Stimulated activated naive CD4-positive, alpha-beta T cell (primary cell): Measurements from ENCODE around the gene HAUS3.
"Not testable (repeated sequence)": the region's sequence is repeated elsewhere in the genome, so short reads cannot be mapped to it uniquely, and the experiment has no call there.

Experiments used
- DNase-seq, 6 experiments: peaks; one replicate each; lab custom pipeline; 2025; lab: John Stamatoyannopoulos, UW

HAUS3 gene

DNA sequence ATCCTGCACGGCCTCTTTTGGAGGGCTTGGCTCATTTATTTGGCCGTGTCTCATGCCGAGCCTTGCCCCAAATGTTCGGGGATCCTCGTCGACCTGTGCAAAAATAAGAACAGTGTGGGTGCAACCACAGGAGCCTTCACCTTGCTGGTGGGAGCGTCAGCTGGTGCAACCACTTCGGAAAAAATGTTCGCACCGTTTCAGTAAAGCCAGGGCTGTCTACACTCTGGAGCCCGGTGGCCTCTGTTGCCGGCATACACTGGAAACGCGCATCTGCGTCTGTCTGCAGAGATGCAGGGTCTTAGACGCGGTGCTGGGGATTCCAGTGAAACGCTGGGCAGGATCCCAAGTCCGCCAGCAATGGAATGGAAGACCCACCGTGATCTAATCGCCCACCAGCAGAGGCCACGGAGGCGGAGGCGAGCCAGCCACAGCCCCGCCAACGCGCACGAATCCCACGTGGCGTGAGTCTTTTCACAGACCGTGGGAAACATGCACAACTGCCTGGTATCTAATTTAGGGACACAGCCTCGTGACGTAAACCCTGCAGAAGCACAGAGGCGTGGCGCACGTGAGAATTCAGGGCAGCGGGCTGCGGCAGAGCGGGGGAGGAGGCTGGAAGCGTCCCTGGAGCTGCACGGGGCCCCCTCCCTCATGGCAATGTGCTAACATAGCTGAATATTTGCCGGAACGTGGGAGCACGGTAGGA is 33.8 kb upstream of the HAUS3 start:
- no peak for DNase-seq

DNA sequence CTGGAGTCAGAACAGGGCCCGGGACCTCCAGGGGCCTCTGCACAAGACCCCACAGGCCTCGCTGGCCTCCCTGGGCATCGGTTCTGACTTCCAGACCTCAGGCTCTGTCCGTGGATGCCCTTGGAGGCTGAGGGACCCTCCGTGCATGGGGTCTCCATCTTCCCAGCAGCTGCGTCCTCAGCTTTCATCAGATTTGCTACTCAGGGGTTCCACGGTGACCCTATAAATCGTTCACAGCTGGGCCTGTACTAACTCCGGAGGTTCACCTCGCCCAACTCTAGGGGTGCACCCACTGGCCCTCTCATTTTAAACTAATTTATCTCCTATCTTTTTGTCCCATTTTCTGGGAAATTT is 33.1 kb upstream of the HAUS3 start:
- DNase-seq, result not testable (repeated sequence)

DNA sequence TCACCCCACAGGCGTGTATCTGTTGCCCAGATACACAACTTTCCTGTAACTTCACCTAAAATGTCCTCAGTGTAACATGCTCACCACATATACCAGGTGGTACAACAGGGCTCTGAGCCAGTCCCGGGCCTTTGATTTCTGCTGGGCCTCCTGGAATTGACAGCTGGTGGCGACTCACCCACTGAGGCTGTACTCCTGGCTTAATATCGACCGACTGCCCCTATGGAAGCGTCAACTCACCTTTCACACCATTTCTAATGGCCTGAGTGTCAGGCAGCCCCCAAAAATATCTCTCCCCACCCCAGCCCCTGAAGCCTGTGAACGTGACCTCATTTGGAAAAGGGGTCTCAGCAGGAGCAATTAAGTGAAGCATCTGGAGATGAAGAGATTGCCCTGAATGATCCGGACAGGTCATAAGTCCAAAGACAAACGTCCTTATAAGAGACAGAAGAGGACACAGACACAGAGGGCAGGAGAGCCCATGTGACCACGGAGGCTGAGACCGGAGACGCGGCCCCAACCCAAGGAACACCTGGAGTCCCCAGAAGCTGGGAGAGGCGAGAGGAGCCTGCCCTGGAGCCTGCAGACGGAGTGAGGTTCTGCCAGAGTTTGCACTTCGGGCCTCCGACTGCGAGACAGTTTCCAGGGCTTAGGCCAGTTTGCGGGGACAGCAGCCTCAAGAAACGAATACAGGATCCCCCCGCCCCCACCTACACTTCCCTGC is 32.6 kb upstream of the HAUS3 start:
- no peak for DNase-seq

DNA sequence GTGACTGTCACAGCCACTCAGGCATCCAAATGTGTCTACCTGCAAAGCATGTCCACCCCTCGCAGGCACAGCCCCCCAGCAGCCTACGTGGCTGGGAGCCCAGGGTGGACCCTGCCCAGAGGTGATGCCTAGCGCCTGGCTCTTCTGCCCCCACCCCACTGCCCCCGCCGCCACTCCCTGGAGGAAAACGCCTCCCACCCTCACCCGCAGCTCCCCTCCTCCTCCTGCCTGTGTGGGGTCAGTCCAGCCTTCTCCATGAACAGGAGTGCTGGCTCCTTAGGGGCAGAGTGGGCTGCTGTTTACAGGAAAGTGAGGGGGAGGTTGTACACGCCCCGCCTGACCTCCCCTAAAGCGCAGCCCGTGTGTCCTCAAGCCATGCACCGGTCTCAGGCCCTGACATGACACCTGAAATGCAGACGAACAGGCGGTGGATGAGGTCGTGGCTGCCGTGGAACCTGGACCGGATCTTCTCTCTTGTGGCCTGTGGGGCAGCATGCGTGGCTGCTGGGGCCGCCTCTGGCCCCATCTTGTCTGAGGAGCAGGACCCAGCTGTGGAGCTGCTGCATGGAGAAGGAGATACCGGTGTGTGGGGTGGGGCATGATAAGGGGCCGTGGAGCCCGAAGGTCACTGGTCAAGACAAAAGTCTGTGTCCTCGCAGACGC is 31.9 kb upstream of the HAUS3 start:
- DNase-seq, result no peak

DNA sequence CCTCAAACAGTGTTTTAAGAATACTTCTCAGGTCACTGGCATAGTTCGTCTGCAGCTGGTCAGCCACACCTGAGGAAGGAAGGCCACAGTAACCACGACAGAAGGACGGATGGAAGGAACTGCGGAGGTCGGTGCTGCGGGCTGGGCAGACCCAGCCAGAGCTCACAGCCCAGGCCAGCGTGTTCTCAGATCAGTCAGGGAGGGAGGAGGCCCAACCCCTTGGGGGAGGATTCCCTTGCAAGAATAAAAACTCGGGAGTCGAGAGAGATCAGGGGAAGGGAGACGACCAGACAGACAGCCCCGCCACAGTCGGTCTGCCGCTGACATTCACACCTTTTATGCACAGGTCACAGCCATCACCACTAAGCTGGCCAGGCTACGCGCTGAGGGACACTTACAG is 31.3 kb upstream of the HAUS3 start:
- DNase-seq, result no peak

DNA sequence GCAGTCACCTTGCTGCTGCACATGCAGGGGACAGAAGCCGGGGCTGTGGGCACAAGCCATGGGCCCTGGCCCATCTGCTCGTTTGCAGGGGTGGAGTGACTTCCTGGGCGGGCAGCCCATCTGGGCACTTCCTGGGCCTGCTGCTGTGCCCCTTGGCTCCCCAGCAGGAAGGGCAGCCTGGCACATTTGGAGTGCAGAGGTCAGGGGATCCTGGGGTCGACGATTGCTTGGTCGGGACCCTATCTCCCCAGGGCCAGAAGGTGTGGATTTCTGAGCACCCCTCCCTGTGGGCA is 30.9 kb upstream of the HAUS3 start:
- no peak for DNase-seq

DNA sequence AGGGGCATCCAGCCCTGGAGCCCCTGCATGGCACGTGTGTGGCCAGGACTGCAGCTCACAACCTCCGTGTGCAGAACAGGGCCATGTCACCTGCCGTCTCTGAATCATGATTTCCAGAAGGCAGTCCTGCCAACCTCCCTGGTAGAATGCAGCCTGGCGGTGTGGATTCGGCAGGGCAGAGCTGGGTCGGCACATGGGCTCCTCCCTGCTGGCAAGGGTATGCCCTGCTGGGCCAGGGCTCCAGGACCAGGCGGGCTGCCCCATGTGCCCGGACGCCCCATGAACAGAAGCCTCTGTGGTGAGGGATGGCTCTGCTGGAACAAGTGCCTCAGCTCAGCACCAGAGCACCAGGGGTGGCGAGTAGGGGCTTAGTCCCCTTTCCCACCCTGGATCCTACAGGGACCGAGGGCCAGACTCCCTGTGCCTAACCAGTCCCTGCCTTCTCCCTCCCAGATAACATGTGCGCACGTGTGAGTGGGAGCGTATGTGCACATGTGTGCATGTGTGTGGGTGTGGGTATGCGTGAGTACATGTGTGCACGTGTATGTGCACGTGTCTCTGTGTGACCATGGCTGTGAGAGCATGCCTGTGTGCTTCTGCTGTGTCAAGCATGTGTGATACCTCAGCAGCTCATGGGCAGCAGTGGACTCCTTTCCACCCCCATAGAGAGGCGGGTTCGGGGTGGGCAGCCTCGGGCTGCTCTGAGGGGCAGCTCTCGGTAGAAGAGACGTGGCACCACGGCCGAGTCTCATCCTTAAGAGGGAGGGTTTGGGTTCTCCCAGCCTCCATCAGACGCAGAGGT is 30.3 kb upstream of the HAUS3 start:
- DNase-seq, result no peak

DNA sequence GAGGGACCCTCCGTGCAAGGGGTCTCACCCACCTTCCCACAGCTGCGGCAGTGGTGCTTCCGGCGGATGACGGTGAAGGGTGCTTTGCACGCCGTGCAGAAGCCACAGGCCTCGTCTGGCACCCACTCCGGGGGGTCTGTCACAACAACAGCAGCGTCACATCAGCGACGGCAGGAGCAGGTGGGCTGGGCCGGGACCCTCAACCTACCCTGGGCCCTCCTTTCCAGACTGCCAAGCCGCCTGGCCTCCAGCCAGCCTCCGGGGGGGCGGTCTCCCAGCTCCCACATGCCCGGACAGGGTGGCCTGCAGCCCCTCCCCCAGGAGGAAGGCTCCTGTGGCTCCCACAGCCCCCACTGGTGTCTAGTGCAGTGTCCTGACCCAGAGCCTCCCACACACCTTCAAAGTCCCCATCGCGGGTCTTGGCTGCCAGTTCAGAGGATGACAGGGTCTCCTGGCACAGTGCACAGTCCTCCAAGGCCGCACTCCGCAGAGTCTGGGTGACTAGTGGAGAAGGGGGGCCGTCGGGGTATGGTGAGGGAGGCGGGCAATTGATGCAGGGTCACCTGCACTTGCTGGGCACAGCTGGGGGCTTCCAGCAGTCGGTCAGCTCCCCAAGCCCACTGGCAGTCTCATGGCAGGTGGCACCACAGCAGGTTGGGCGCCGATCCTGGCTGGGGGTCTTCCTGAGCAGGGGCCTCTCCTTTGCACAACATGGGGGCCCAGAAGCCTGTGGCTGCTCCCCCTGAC is 29.5 kb upstream of the HAUS3 start:
- no peak for DNase-seq

DNA sequence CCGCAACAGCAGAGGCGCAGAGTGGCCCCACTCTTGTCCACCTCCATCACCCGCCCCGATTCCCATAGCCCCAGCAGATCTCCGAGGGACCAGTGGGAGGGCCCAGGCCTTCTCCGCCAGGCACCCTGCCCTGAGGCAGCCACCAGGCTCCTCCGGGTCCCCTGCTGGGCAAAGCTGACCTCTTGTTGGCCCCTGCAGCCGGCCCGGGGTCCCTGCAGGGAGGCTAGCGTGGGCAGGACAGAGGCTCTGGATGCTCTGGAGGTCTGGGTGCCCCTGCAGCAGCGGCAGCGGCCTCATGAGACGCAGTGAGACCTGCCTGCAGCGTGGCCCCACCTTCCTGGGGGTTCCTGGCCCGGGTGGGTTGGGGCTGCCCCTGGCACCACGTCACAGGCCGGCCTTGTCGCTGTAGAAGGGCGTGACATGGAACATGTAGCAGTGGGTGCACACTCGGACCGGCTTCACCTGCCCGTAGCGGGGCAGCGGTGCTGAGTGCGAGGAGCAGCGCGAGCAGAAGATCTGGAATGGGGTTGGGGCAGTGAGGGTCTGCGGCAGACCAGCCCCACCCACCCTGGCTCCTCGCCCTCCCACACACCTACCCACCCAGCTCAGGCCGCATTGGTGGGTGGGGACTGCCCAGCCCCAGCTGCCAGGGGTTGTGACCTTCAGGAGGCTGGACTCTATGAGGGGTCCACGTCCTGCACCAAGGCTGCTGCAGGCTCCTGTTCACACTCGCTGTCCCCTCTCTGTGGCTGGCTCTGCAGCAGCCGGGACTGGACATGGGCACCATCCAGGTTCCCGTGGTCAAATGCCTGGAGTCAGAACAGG is 28.6 kb upstream of the HAUS3 start:
- DNase-seq, result no peak

DNA sequence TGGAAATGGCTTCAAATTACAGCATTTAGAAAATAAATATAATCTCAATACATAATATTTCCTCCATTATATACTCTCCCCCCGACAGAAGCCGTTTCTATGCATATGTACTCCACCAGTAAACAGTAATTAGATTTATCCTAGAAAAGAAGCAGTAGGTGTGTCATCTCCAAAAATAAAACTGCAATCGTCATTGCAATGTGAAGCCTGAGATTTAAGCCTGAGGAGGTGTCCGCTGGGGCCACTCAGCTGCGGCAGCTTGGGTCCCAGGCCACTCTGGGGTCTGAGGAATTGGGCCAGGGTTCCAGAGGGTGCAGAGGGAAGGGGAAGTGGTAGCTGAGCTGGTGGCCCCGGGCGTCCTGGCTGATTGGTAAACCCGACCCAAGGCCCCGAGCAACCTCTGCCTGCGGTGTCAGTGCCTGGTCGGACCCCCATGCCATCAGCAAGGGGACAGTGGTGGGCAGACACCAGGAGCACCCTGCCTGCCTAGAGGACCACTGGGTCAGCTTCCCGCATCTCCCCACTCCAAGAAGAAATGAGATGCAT is 27.8 kb upstream of the HAUS3 start:
- DNase-seq, result no peak

DNA sequence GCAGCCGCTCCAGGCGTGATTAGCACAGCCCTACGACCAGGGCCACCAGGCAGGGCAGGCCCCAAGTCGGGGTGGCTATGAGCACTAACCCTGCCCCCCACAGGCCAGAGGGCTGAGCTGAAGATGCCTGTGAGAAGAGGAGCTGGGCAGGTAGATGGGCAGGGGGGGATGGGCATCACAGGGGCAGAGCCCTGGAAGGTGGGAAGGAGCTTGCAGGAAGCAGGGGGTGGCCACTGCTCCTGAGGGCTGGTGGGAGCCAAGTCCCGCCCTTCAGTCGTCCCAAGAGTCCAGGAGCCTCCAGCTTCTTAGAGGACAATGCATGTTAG is 27.2 kb upstream of the HAUS3 start:
- no peak for DNase-seq

DNA sequence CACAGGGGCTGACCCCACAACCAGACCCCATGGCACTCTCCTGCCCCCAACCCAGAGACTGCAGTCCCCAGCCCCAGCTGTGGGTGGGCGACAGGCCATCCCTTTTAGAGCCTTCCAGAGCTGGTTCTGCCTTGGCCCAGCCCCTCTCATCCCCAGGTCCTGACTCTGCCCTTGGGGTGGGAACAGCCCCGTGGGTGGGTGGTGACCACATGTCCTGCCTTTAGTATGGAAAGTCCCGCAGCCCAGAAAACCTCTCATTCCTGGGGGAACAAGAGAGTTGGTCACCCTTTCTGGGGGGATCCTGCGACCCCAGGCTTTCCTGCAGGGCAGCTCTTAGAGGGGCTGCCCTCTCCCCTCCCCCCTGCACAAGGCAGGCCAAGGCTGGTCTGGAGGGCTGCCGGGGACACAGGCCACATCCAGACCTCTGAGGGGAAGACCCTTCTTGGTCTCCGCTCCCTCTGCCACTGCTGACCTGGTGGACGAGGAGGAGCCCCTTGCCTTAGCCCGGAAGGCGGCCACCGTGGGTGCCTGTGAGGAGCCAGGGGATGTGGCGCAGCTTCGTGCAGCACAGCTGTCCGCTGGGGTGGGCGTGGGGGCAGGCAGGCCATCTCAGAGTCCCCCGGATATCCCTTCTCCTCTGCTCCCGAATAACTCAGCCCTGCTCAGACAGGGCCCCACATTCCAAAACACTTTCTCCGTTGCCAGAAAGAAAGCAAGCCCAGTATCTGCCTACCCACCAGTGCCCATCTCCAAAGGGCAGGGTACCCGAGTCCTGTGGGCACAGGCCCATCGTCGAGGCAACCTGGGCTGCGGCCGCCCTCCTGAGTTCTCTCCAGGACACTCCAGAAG is 26.7 kb upstream of the HAUS3 start:
- no peak for DNase-seq

DNA sequence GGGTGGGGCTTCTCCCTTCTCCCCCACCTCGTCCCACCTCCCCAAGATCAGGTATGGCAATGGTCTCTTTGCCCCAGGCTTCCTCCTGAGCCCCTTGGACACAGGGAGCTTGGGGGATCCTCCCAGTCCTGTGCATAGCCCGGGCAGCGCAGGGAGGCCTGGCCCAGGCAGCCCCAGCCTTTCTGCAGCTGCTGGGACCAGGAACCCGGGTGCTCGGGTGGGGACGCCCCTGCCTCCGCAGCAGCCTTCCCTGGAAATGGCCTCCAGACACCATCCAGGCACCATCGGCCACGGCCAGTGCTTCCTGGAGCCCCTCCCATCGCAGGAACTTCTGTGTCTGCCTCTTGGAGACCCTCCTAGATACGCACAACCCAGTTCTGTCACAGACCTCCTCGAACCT is 25.9 kb upstream of the HAUS3 start:
- DNase-seq, result no peak

DNA sequence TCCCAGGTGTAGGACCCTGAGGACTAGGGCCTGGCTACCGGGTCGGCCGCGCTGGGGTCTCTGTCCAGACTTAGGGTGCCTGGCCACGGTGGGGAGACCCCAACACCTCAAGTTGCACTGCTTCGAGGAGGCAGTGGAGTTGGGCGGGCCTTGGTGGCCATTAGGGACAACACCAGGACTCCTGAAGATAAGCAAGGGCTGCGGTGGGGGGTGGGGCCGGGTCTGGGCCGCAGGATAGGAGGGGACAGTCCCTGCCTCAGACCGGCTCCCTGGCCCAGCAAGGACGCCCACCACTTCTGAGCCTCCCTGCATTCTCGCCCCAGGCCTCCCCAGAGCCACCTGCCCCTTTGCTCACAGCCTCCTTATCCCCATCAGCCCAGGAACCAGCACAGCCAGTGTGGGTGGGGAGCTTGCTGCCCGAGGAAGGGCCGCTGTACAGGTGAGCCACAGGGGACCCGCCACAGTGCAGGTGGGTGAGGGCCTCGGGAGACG is 25.4 kb upstream of the HAUS3 start:
- no peak for DNase-seq

DNA sequence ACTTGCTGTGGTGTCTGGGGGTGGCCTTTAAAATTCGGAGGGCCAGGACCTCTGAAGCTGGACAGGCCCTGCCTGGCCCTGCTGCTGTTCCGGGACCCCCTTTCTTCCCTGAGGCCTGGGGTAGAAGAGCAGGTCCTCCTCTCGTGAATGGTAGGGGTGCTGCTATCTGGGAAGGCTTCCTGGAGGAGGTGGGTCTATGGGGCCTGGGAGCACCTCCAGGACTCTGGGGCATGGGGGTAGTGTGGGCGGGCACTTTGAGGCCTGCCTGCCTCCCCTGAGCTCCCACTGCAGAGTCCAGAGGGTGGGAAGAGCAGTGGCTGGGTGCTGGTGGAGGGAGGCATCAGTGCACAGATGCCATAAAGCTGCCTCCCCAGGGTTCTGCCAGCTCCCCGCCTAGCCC is 24.9 kb upstream of the HAUS3 start:
- no peak for DNase-seq

DNA sequence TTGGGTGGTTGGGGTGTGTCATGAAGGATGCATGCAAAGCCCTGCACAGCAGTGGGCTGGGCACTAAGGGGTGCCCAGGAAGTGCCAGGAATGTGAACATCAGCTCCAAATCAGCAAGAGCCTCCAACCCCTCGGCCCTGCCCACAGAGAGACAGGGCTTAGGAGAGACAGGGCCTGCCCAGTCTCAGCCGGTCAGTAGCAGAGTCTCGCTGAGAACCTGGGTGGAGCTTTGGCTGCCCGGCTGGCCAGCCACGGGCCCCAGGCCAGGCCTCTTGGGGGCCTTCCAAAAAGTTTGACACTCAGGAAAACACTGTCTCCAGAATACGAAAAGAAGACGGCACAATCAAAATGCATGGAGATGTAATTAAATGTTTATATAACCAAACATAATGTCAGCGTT is 24.3 kb upstream of the HAUS3 start:
- no peak for DNase-seq

DNA sequence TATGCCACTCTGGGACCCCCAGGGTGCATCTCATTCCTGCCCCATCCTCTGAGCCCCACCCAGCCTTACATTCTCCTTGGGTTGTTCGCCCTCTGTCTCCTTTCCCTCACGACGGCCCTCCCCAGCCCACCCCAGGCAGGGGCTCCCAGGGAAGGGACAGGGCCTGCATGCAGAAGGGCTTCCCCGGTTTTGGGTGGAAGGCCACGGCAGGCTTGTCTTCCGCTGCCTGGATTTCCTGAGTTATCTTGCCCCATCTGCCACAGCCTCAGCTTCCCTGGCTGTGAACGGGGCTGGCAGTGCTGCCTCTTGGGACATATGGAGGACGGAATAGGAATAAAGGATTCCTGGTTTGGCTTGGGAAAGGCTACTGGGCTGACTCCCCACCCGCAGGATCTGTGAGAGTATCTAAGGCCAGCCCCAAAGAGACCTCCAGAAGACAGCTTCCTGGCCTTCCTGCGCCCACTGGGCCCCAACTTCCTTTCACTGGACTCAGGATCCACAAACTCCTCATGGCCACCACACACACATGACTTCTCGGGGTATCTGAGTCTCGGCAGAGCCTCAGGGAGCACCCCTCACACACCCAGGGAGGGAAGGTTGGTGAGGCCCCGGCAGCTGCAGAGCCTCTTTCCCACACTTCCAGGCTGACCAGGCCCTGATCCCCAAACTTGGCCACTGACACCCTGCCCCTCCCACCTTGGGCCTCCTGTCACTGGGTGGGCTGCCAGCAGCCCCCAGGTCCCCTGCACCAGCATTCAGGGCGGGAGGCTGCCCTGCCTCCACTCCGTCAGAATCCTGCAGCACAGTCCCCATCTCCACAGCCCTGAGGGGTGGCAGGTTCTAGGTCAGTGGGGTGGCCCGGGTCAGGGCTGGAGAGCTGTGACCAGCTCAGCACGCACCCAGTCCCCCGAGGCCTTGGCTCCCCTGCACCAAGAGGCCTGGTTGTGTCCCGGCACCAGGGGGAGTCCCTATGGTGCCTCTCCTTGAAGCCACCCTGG is 23.5 kb upstream of the HAUS3 start:
- no peak for DNase-seq

DNA sequence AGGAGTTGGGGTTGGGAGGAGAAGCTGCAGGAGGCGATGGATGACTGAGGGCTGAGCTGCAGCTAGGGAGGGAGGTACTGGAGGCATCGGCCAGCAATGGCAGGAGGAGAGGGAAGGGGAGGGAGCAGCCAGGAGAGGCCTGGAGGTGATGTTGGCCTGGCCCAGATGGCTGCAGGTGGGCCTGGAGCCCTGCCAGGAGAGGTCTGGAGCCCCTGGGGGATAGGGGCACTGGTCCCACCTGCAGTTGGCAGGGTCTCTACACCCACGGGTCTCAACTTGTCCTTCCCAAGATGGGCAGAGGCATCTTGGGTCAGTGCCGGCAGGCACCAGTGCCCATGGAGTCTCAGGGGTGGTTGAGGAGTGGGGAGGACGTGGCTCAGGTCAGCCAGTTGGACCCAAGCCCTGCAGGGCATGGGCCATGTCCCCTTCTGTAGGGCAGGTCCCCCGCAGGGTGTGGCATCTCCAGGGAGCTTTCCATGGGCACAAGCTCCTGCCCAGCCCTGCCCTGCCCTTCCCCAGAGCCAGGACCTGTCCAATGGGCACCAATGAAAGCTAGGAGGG is 22.6 kb upstream of the HAUS3 start:
- no peak for DNase-seq
